ENCODE results near the gene TRIM44.

- no peak for TF ChIP-seq POLR2A (IDR thresholded peaks at IDR 0.05)
- TF ChIP-seq CTCF (IDR thresholded peaks at IDR 0.05) = no peak
Measured at GRCh38 chr11:35856259-35856658, 193.7 kb downstream of the TRIM44 start.

All from thyroid gland (tissue), 4 donors.